ENCODE results near the gene ZNF423.
"Not testable (repeated sequence)": the region's sequence is repeated elsewhere in the genome, so short reads cannot be mapped to it uniquely, and the experiment has no call there.

ZNF423 gene

DNA sequence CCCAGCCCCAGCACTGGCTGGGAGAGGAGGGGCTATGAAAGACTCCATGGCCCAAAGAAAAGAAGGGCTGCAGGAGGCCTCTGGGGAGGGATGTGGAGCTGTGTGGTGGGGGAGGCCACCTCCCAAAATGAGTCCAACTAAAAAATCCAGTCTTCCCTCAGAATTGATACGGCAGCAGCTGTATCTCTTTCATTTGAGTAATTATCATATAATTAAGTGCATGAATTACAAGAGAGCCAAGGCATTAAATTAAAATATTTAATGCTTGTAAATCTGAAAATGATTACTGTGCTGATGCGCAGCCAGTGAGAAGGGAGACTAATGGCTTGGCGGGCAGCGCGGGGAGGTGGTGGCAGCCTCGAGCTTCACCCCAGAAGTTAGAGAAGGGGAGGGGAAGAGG lies 289.5 kb downstream of the ZNF423 start:
- DNase-seq = no peak

DNA sequence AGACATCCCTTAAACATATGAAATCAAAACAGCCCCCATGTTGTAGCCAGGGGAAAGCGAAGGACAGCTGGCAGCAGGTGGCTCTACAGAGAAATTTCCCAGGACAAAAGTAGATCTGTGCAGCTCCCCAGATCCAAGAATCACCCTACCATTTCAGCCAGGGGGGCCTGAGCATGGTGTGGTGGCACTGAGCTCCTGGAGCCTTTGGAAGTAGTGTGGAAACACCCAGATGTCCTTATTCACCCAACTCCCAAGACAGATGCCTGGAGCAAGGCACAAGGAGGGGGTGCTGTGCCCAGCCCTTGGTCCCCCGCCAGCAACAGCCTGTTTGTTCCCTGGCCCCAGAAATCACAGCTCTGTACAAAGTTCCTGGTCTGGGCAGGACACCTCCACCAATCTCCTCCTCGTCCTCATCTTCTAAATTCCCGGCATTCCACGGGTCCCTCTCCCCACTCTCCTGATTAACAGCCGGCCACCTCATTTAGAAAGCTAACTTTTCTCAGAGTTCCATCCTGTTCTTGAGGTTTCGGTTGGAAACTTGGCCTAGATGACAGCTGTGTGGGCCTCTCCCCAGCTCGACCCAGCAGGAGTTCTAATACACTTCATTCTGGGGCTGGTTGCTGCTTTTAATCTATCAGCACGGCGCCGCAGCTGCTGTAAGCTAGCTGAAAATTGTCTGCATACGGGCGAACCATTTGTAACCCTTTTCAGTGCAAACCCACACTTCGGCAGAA lies 291.2 kb downstream of the ZNF423 start:
- no peak for DNase-seq

GRCh38 chr16:49563666-49564065 lies 292.2 kb downstream of the ZNF423 start:
- no peak for DNase-seq

DNA sequence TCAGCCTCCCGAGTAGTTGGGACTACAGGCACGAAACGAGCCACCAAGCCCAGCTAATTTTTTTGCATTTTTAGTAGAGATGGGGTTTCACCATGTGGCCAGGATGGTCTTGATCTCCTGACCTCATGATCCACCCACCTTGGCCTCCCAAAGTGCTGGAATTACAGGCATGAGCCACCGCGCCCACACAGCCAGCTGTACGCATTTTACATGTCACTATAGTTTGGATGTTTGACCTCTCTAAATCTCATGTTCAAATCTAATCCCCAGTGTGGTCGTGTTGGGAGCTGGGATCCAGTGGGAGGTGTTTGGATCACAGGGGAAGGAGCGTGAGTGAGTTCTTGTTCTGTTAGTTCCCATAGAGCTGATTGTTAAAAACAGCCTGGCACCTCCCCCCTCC lies 293.0 kb downstream of the ZNF423 start:
- not testable (repeated sequence) for DNase-seq

- no peak for DNase-seq
These were observed 293.7 kb downstream of the ZNF423 start for GRCh38 chr16:49562228-49562627.

DNA sequence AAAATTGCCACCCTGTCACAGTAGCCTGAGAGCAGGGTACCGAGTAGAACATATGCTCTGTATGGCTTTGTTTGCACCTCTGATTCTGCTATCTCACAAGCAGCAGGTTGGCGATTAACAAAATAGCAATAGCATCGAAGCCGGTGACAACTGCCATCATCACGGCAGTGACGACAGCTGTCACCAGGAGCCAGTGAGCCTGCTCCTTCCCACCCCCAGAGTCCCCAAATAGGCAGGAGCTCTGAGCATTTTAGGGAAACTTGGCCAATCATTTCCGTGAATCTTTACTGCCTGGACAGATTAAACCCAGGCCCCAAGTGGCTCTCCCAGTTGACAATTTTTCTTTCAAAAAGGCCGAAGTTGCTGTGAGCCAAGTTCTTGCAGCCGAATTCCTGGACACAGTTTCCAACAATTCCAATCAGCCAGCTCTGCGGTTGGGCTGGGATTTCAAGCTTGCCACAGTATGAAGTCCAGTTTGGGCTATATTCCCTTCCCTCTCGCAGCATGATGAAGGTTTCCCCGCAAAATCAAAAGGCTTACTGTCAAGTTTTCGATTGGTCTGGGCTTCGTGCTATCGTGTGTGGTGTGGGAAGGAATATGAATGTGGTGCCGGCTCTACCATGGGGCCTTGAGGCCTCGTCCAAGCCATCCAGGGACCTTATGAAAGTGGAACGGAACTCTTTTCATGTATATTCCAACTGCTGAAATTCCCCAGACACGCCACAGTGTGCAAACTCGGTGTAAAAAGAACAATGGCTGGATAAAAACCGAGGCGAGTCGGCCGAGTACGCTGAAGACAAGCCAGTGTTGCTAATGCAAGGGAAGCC lies 295.7 kb downstream of the ZNF423 start:
- DNase-seq = no peak

GRCh38 chr16:49559242-49559641 lies 296.7 kb downstream of the ZNF423 start:
- no peak for DNase-seq

GRCh38 chr16:49558451-49558850 lies 297.5 kb downstream of the ZNF423 start:
- DNase-seq = no peak

DNA sequence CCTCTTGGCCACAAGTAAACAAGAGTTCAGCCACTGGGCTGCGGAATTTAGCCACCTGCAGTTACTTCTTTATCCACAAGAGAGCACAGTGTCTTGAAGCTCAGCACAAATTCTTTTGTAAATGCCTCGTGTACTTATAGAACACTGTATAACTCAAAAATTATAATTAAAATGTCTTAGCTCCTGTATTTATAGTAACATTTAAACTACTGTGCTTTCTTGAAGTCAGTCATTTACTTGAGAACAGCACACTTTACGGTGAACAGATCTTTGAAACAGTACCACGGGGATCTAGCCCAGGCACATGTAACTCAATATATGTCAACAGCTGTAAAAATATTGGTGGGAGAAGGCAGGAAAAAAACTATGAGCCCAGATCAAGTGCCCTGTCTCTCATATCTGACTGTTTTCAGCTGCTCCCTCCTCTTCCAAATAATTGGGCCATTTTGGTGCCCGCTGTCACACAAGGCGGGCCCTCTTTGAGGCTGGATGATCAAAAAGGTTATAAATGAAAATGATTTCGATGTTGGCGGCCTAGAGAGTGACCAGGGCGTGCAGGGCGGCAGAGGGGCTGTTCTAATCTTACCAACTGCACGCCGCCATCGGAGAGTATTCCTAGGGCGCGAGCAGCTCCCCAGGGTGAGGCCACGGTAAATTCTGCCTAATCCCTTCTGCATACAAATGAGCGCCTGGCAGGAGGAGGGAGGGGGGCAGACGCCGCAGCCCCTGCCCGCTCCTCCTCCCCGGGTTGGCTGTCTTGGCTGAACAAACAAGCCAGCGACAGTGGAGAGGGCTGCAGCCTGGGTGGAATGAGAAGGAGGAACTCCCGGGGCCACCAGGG lies 299.1 kb downstream of the ZNF423 start:
- DNase-seq = no peak

GRCh38 chr16:49556249-49556605 lies 299.7 kb downstream of the ZNF423 start:
- no peak for DNase-seq

DNA sequence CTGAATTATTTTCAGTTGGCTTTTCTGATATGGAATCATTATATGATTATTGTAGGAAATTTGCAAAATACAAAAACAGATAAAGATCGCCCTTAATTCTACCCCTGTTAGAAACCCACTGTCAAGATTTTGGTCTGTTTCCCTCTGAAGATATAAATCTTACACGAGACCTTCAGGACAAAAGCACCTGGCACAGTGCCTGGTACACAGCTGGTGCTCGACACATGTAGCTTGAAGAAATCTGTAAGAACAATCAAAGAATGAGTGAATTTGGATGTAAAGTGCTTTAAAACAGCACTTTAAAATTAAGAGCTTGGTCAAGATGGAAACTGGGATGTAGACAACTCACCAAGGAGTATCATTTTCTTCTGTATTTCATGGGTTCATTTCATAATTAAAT lies 301.2 kb downstream of the ZNF423 start:
- no peak for DNase-seq

- DNase-seq = no peak
These were observed 303.5 kb downstream of the ZNF423 start for GRCh38 chr16:49552313-49552928.

DNA sequence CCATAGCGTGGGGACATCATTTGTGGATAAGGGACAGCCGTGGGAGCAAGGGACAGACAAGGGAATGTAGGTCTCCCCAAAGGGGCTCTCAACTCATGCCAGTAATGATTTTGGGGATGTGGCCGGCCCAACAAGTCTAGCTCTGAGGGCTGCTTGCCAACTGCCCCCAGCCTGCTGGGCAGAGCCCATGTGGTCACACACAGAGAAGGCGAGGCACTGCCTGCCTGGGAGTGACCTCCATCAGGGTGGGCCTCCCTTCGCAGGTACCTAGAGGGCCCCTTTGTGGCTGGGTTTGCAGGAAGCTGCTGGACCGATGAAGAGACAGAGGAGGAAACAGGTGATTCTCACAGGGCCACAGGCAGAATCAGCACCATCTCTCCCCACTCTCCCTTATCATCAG lies 305.2 kb downstream of the ZNF423 start:
- DNase-seq = no peak

DNA sequence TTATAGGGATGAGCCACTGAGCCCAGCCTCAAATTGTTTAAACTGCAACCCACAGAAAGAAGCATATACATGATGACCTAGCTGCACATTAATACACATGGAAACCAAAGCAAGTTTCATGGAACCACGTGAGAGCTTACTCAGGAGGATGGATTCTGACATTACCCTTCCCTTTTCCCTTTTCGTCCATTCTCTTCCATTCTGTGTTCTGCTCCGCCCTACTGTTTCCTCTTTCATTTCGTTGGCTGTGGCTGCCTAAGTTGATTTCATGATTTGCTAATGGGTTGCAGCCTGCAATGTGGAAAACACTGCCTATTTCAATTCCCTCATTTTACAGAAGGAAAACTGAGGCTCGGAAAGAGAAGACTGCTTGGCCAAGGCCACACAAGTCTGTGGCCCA lies 305.8 kb downstream of the ZNF423 start:
- DNase-seq = no peak

- no peak for DNase-seq
These were observed 307.5 kb downstream of the ZNF423 start for GRCh38 chr16:49548325-49548970.

DNA sequence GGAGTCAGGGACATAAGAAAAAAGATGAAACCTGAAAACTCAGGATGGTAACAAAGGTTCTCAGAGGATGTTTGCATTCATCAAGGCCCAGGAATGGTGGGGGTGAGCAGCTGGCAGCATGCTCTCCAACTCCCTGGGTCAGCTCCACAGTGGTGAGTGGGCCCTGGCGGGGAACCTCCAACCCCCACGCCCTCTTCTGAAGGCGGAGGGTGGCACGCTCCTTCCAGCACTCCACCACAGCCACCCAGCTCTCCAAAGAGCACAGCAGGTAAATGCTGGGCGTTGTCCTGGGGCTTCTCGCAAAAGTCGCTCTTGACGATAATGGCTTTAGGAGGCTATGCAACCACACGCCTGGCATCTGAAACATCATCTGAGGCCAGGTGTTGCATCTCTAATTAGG lies 308.5 kb downstream of the ZNF423 start:
- no peak for DNase-seq

DNA sequence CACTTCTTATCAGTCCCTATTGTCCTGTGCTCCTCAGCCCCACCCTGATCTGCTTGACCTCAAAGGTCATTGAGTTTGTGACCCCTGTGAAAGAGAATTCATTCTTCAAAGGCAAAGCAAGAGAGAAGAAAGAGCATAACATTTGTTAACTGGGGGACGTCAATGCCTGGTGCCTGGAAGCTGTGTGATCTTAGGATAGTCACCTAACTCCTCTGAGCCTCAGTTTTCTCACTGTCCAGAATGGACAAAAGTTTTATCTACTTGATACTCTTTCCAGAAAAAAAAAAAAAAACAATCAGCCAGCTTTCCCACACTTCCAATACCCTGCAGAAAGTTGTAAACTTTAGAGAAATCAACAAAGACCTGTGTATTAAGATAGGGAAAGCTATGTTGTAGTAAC lies 309.2 kb downstream of the ZNF423 start:
- no peak for DNase-seq

- no peak for DNase-seq
These were observed 310.0 kb downstream of the ZNF423 start for GRCh38 chr16:49545741-49546448.

DNA sequence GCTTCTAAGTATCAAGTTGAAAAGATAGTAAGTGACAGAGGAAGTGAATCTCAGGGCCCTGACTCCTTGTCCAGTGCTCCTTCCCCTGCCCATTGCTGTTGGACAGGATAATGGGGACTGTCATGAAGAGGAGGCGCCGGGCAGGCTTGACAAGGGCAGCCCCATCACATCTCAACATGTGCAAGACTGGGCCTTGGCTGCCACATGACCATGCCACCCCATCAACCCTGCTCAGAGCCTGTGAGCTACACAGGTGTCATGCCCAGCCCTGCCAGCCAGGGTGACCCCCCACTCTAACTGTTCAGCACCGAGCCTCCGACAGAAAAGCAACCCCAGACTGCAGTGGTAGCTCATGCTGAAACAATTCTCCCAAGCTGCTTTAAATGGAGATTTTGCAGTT lies 310.7 kb downstream of the ZNF423 start:
- DNase-seq = no peak

GRCh38 chr16:49544828-49545227 lies 311.1 kb downstream of the ZNF423 start:
- DNase-seq = no peak

DNA sequence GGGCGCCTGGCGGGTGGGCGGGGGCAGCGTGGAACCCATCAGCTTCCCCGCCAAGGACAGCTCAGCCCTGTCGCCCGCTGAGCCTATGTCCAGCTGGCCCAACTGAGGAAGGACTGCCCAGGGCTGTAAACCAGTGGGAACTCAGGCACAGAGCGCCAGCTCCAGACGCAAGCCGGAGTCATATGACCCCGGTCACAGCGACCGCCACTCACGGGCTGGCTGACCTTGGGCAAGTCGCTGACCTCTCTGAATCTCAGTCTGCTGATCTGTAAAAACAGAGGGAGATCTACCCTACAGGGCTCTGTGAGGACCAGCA lies 312.3 kb downstream of the ZNF423 start:
- no peak for DNase-seq
